Neuronal stem cell (in vitro differentiated cells): ENCODE measurements around the gene TWNK.
A peak's percentile ranks its signal among the peaks of the same experiment; 100 is the strongest.

Experiments used
- DNase-seq: peaks from one replicate; pipeline ENCODE4 v3.0.0-alpha.2; 2013; ENCODE audit warnings: low spot score
- H2AFZ ChIP-seq: one replicate; pipeline ENCODE4 v1.6.1; 2013; ENCODE audit warnings: mild to moderate bottlenecking, low read length, inconsistent platforms
- H2AK5ac ChIP-seq: 2 replicates; pipeline ENCODE4 v1.6.1; 2013; ENCODE audit warnings: low read depth, mild to moderate bottlenecking, inconsistent platforms, low read length, moderate library complexity, mixed read lengths
- H2BK120ac ChIP-seq: 2 replicates; pipeline ENCODE4 v1.6.1; 2013; ENCODE audit warnings: low read depth, mild to moderate bottlenecking, inconsistent platforms, low read length, moderate library complexity, mixed read lengths
- H2BK12ac ChIP-seq: one replicate; pipeline ENCODE4 v1.6.1; 2013; ENCODE audit warnings: low read length, inconsistent platforms
- H2BK15ac ChIP-seq: 2 replicates; pipeline ENCODE4 v1.6.1; 2013; ENCODE audit warnings: mild to moderate bottlenecking, low read length, inconsistent platforms, mixed read lengths
- H2BK5ac ChIP-seq: one replicate; pipeline ENCODE4 v1.6.1; 2013; ENCODE audit warnings: inconsistent platforms, mild to moderate bottlenecking, low read length, moderate library complexity
- H3K14ac ChIP-seq: one replicate; pipeline ENCODE4 v1.6.1; 2013; ENCODE audit warnings: low read length, inconsistent platforms
- H3K18ac ChIP-seq: 2 replicates; pipeline ENCODE4 v1.6.1; 2013; ENCODE audit warnings: low read length, inconsistent platforms
- H3K23ac ChIP-seq: 2 replicates; pipeline ENCODE4 v1.6.1; 2013; ENCODE audit warnings: low read depth, mild to moderate bottlenecking, mixed read lengths, low read length, inconsistent platforms; ENCODE audit not compliant: poor library complexity
- H3K27ac ChIP-seq: replicated peaks from 3 replicates; pipeline ENCODE4 v1.5.1; 2013; ENCODE audit warnings: low read length, inconsistent platforms
- H3K27me3 ChIP-seq, 3 experiments: 2 replicates each; pipeline ENCODE4 v1.6.1; 2013; ENCODE audit warnings: low read length in 3 of 3, mild to moderate bottlenecking in 2 of 3, inconsistent platforms in 1 of 3, low read depth in 1 of 3, mixed read lengths in 1 of 3, moderate library complexity in 1 of 3; ENCODE audit not compliant: control insufficient read depth in 3 of 3, insufficient read depth in 3 of 3
- H3K36me3 ChIP-seq, 2 donors: replicated peaks in 1 of 2; 2 replicates each; pipeline ENCODE4 v1.6.1; 2013; ENCODE audit warnings: low read length in 2 of 2; ENCODE audit not compliant: control insufficient read depth in 2 of 2, insufficient read depth in 2 of 2
- H3K4ac ChIP-seq: 2 replicates; pipeline ENCODE4 v1.6.1; 2013; ENCODE audit warnings: inconsistent platforms, mild to moderate bottlenecking, low read length, moderate library complexity
- H3K4me1 ChIP-seq, 2 donors: 1 replicate in 1 of 2; 2 replicates in 1 of 2; pipeline ENCODE4 v1.6.1; 2013; ENCODE audit warnings: low read length in 2 of 2, low read depth in 1 of 2; ENCODE audit not compliant: control insufficient read depth in 2 of 2, insufficient read depth in 1 of 2
- H3K4me2 ChIP-seq: one replicate; pipeline ENCODE4 v1.6.1; 2013; ENCODE audit warnings: mild to moderate bottlenecking, low read length, inconsistent platforms; ENCODE audit not compliant: insufficient read depth, poor library complexity, severe bottlenecking
- H3K4me3 ChIP-seq, 2 donors: 2 replicates each; pipeline ENCODE4 v1.5.1; 2013; ENCODE audit warnings: low read length in 2 of 2, mild to moderate bottlenecking in 2 of 2, inconsistent platforms in 1 of 2, moderate library complexity in 1 of 2
- H3K79me1 ChIP-seq: one replicate; pipeline ENCODE4 v1.6.1; 2013; ENCODE audit warnings: low read depth, mild to moderate bottlenecking, inconsistent platforms, low read length, moderate library complexity
- H3K9ac ChIP-seq: one replicate; pipeline ENCODE4 v1.6.1; 2013; ENCODE audit warnings: mild to moderate bottlenecking, low read depth, low read length, inconsistent platforms; ENCODE audit not compliant: poor library complexity
- H3K9me3 ChIP-seq, 2 donors: replicated peaks in 1 of 2; 2 replicates each; pipeline versions ENCODE3 to v1.6.1; 2013; ENCODE audit warnings: low read length in 2 of 2, mild to moderate bottlenecking in 2 of 2, inconsistent platforms in 1 of 2, low read depth in 1 of 2, mixed read lengths in 1 of 2, moderate library complexity in 1 of 2; ENCODE audit not compliant: control insufficient read depth in 2 of 2, insufficient read depth in 1 of 2
- H4K8ac ChIP-seq: one replicate; pipeline ENCODE4 v1.6.1; 2013; ENCODE audit warnings: low read depth, mild to moderate bottlenecking, inconsistent platforms, low read length, moderate library complexity
- H4K91ac ChIP-seq: one replicate; pipeline ENCODE4 v1.6.1; 2013; ENCODE audit warnings: low read length, low read depth, mild to moderate bottlenecking, inconsistent platforms; ENCODE audit not compliant: poor library complexity
- WGBS, 2 donors: extraction: QIAGEN DNeasy Blood & Tissue Kit; methylation state at CpG; one replicate each; pipeline ENCODE4 v1.1.7; 2013; ENCODE audit warnings: missing lambda C conversion rate in 2 of 2, mixed read lengths in 1 of 2; ENCODE audit not compliant: insufficient read length in 2 of 2, insufficient replicate concordance in 1 of 2; ENCODE audit errors: extremely low coverage in 2 of 2; 5-methylcytosine and 5-hydroxymethylcytosine counted together

The TWNK gene

DNA sequence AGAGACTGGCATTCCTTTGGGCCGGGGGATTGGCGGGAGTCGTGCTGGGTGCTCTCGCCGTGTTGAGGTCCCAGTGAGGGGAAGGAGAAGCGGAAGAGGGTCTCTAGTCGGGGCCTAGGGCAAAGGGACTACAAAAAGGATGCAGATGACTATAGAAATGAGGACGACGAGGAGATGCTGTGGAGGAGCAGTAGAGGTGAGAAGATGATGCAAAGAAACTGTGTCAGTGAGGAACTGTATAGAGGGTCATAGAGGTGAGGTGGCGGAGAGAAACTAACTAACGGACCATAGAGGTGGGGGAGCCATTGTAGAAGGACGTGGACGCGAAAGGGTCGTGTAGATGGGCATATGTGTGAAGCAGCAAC, 324 bp downstream of the TWNK start:
- Histone ChIP-seq H2AFZ (peak overlapping the region; percentile 98), H3K9me3 (peaks cover 0 to 3% of the 10 kb centered on the region in 2 donors), H3K4me3 (peak overlapping the region; percentile 88 to 93), H2BK15ac (no peak overlapping the region), H2AK5ac (no peak overlapping the region), H3K4me2 (peak overlapping the region; percentile 80), H3K4me1 (peaks cover 12 to 13% of the 10 kb centered on the region in 2 donors), H3K4ac (no peak overlapping the region), H2BK5ac (peak overlapping the region; percentile 91), H3K14ac (no peak overlapping the region), H3K9ac (peak overlapping the region; percentile 85), H2BK120ac (no peak overlapping the region), H4K8ac (no peak overlapping the region), H2BK12ac (no peak overlapping the region), H3K27me3 (no peaks in the 10 kb centered on the region), H3K18ac (no peak overlapping the region), H3K23ac (peak overlapping the region; percentile 97), H3K36me3 (peaks cover 33 to 68% of the 10 kb centered on the region in 2 donors), H4K91ac (no peak overlapping the region), H3K27ac (no peak overlapping the region), H3K79me1 (peaks cover 10% of the 10 kb centered on the region)
- DNase-seq, result no peak
- no CpG with 5 or more reads among the region's 15 CpGs for WGBS, 2 donors

DNA sequence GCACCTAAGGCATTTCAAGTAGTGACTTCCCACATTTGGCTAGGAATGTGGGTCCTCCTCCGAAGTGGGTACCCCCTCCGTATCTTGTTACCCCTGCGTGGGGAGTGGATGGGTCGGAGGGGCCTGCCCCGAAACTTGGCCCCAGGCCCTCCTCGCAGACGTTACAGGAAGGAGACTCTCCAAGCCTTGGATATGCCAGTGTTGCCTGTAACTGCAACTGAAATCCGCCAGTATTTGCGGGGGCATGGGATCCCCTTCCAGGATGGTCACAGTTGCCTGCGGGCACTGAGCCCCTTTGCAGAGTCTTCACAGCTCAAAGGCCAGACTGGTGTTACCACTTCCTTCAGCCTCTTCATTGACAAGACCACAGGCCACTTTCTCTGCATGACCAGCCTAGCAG, 823 bp downstream of the TWNK start:
- Histone ChIP-seq H2BK12ac (no peak overlapping the region), H2AK5ac (no peak overlapping the region), H3K36me3 (peaks cover 31 to 67% of the 10 kb centered on the region in 2 donors), H3K79me1 (peaks cover 10% of the 10 kb centered on the region), H3K27me3 (no peaks in the 10 kb centered on the region), H3K4me2 (peak overlapping the region; percentile 80), H2BK5ac (no peak overlapping the region), H4K91ac (no peak overlapping the region), H2BK120ac (no peak overlapping the region), H2AFZ (no peak overlapping the region), H3K4ac (no peak overlapping the region), H3K4me3 (peak overlapping the region; percentile 88 to 93), H3K27ac (no peak overlapping the region), H3K18ac (no peak overlapping the region), H3K9me3 (peaks cover 0 to 3% of the 10 kb centered on the region in 2 donors), H2BK15ac (no peak overlapping the region), H4K8ac (no peak overlapping the region), H3K4me1 (peaks cover 12 to 13% of the 10 kb centered on the region in 2 donors), H3K14ac (no peak overlapping the region), H3K9ac (peak overlapping the region; percentile 85), H3K23ac (no peak overlapping the region)
- WGBS, 2 donors, result no CpG with 5 or more reads among the region's 10 CpGs
- no peak for DNase-seq

DNA sequence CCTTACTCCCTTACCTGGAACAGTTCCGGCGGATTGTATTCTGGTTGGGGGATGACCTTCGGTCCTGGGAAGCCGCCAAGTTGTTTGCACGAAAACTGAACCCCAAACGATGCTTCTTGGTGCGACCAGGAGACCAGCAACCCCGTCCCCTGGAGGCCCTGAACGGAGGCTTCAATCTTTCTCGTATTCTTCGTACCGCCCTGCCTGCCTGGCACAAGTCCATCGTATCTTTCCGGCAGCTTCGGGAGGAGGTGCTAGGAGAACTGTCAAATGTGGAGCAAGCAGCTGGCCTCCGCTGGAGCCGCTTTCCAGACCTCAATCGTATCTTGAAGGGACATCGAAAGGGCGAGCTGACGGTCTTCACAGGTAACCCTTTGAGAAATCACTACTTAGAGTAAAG, 1.7 kb downstream of the TWNK start:
- no peak overlapping the region for H2BK5ac ChIP-seq
- peak overlapping the region in 1 of 2 donors; percentile 93 for H3K4me3 ChIP-seq
- no peak overlapping the region for H2AK5ac ChIP-seq
- no peak overlapping the region for H3K4ac ChIP-seq
- peaks cover 0 to 3% of the 10 kb centered on the region in 2 donors for H3K9me3 ChIP-seq
- peaks cover 10% of the 10 kb centered on the region for H3K79me1 ChIP-seq
- H3K14ac ChIP-seq, result no peak overlapping the region
- H3K36me3 ChIP-seq, result peaks cover 35 to 68% of the 10 kb centered on the region in 2 donors
- H2AFZ ChIP-seq, result no peak overlapping the region
- H4K91ac ChIP-seq, result no peak overlapping the region
- no peak overlapping the region for H2BK15ac ChIP-seq
- H2BK12ac ChIP-seq, result no peak overlapping the region
- H3K27me3 ChIP-seq, result no peaks in the 10 kb centered on the region
- DNase-seq, result no peak
- H3K4me1 ChIP-seq, result peaks cover 12 to 13% of the 10 kb centered on the region in 2 donors
- no peak overlapping the region for H2BK120ac ChIP-seq
- WGBS, 2 donors, result no CpG with 5 or more reads among the region's 21 CpGs
- no peak overlapping the region for H3K9ac ChIP-seq
- H3K18ac ChIP-seq, result no peak overlapping the region
- no peak overlapping the region for H3K27ac ChIP-seq
- no peak overlapping the region for H4K8ac ChIP-seq
- no peak overlapping the region for H3K4me2 ChIP-seq
- no peak overlapping the region for H3K23ac ChIP-seq

DNA sequence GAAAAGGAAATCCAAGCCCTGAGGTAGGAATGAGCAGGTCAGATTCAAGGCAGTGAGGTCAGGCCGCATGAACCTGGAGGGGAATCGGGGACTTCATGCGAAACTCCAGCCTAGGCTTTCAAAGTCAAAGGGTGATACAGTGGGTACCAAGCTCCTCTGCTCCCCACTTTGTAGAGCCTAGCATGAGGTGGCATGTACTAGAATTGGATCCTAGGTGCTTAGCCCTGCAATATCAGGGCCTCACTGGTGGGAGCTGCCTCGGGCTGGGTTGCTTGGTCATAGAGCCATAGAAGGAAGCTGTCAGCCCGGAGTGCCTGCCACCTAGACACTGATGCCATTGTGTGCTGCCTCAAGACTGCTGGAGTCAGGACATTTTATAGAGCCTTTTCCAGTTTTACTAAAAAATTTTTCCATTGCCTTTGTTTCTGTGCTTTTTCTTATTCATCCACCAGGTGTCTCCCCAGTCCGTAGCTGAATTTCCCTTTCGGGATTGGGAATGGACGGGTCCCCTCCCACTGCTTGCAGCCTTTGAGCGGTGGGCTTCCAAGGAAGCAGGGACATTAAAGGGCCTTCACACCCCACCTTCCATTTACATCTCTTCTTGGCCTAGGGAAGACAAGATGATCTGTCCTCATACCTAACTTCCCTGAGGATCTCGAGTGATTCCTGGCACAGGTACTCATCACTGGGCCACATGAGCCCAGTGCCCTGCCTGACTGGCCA, 6.8 kb downstream of the TWNK start:
- Histone ChIP-seq H2BK12ac (no peak overlapping the region), H3K36me3 (peaks cover 35 to 45% of the 10 kb centered on the region in 2 donors), H3K4ac (no peak overlapping the region), H3K9ac (no peak overlapping the region), H3K18ac (no peak overlapping the region), H2BK15ac (no peak overlapping the region), H3K4me2 (no peak overlapping the region), H3K27ac (no peak overlapping the region), H3K4me1 (peaks cover 10% of the 10 kb centered on the region in 2 donors), H2AFZ (no peak overlapping the region), H3K14ac (no peak overlapping the region), H4K91ac (no peak overlapping the region), H3K9me3 (no peaks in the 10 kb centered on the region), H2BK5ac (no peak overlapping the region), H3K27me3 (no peaks in the 10 kb centered on the region), H3K4me3 (no peak overlapping the region), H2BK120ac (no peak overlapping the region), H2AK5ac (no peak overlapping the region), H3K23ac (no peak overlapping the region), H4K8ac (no peak overlapping the region), H3K79me1 (no peaks in the 10 kb centered on the region)
- DNase-seq, result no peak
- no CpG with 5 or more reads among the region's 10 CpGs for WGBS, 2 donors
